ENCODE data around the gene ZMYM2. TPM values are rescaled to one million over a fixed set of nuclear protein-coding genes. Genes with fewer than 3 reads are reported as not detected.

ZMYM2 gene
- total RNA-seq, 4 donors from 2014 or later = 42.2 to 67.8 (median 63.0) TPM

DNA sequence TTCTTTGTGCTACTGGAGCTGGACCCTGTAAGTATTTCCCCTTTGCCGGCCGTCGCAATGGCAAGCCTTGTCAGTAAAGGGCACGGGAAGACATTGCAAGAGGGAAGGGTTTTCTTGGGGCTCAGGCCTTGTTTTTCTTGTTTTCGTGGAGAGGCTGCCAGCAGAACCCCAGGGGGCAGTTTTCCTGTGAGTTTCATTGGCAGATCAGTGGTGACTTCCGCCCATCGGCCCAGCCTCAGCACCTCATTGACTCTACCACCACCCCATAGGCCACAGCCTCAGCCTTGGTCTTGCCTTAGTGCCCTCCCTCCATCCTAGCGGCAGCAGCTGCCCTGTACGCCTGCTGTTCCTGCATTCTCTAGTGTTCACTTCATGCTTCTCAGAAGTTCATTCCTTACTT is 140.8 kb downstream of the ZMYM2 start:
- DNase-seq (ENCODE audit: low spot score) (no peak), ATAC-seq (ENCODE audit: low FRiP score) (no peak)
- TF ChIP-seq, protein P1, sequence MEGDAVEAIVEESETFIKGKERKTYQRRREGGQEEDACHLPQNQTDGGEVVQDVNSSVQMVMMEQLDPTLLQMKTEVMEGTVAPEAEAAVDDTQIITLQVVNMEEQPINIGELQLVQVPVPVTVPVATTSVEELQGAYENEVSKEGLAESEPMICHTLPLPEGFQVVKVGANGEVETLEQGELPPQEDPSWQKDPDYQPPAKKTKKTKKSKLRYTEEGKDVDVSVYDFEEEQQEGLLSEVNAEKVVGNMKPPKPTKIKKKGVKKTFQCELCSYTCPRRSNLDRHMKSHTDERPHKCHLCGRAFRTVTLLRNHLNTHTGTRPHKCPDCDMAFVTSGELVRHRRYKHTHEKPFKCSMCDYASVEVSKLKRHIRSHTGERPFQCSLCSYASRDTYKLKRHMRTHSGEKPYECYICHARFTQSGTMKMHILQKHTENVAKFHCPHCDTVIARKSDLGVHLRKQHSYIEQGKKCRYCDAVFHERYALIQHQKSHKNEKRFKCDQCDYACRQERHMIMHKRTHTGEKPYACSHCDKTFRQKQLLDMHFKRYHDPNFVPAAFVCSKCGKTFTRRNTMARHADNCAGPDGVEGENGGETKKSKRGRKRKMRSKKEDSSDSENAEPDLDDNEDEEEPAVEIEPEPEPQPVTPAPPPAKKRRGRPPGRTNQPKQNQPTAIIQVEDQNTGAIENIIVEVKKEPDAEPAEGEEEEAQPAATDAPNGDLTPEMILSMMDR (IDR thresholded peaks at IDR 0.05) = no peak

GRCh38 chr13:20101467-20102316 is 143.2 kb downstream of the ZMYM2 start:
- ATAC-seq (ENCODE audit: low FRiP score) = no peak
- TF ChIP-seq, protein P1 (IDR thresholded peaks at IDR 0.05) = no peak

DNA sequence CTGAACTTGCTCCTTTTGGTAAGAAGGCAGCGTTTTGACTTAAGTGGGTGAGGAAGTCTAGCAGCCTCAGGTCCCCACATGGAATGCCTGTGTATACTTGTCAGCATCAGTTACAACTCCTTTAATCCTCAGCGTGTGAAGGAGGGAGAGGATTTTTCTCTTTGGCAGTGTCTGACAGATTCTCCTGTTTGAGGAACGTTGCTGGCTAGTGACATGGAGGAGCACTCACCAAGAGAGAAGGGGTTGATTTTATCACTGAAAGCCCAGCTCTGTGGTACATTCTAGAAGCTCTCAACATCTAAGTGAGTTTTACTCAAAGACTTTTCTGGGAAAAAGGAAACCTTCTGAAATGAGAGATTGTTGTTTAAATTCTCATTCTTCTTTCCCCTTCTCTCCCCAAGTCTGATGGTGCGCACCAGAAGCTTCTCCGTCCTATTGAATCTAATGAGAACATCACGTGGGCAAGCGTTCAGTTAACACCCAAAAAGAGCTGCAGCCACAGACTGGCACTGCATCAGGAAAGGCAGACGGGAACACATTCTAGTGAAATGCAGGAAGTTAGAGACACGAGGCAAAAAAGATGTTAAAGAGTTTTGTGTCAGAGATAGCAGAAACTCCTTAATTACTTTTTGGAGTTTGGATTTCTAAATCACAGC is 144.1 kb downstream of the ZMYM2 start:
- TF ChIP-seq, protein P1 (IDR thresholded peaks at IDR 0.05) = no peak
- no peak for ATAC-seq (ENCODE audit: low FRiP score)
- no peak for DNase-seq (ENCODE audit: low spot score)

More at GRCh38 chr13:20101467-20102316, 143.2 kb downstream of the ZMYM2 start:
- DNase-seq (ENCODE audit: low spot score) = no peak

- no peak for ATAC-seq (ENCODE audit: low FRiP score)
- TF ChIP-seq, protein P1 (IDR thresholded peaks at IDR 0.05) = no peak
- no peak for DNase-seq (ENCODE audit: low spot score)
Measured at GRCh38 chr13:20105161-20105689, 146.7 kb downstream of the ZMYM2 start.

DNA sequence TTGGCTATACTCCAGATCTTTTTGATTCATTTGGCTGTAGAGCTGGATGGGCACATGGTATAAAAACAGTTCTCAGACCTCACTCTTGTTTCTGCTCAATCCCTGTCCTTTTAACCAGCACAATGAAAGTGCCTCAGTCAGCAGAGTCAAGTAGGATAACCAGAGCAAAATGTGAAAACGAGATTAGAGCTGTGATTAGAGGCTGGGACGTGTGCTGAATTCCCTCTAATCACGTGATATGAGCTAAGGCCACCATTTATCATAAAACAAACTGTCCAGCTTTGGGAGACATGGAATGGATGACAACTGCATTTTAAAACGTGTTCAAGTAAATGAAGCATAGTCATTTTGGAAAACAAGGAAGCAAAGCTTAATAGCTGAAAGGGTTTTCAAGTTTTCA is 148.2 kb downstream of the ZMYM2 start:
- no peak for DNase-seq (ENCODE audit: low spot score)
- TF ChIP-seq, protein P1 (IDR thresholded peaks at IDR 0.05) = no peak
- ATAC-seq (ENCODE audit: low FRiP score) = no peak

GRCh38 chr13:20109037-20109436 is 150.5 kb downstream of the ZMYM2 start:
- ATAC-seq (ENCODE audit: low FRiP score) = no peak
- TF ChIP-seq, protein P1 (IDR thresholded peaks at IDR 0.05) = no peak
- no peak for DNase-seq (ENCODE audit: low spot score)

All from omental fat pad (tissue), 4 donors.